AG10803 (cell line): ENCODE measurements around the gene ACOXL.

ENCODE experiments used
- DNase-seq: peaks from one replicate; pipeline ENCODE4 v3.0.0; 2010; ENCODE audit warnings: low read depth
- H3K4me3 ChIP-seq: 2 replicates; pipeline ENCODE4 v1.5.1; 2011; ENCODE audit warnings: mild to moderate bottlenecking, low read length, control low read depth
- CTCF ChIP-seq: conservative IDR thresholded peaks from 2 replicates; pipeline ENCODE4 v1.5.1; 2011; ENCODE audit warnings: mild to moderate bottlenecking, low read length, control low read depth, inconsistent platforms

ACOXL gene

GRCh38 chr2:111148925-111149324 lies 416.6 kb downstream of the ACOXL start:
- TF ChIP-seq CTCF, result no peak
- no peak for DNase-seq
- H3K4me3 ChIP-seq, result no peak overlapping the region

GRCh38 chr2:111149882-111150455 lies 417.6 kb downstream of the ACOXL start:
- no peak for TF ChIP-seq CTCF
- DNase-seq, result no peak
- no peak overlapping the region for H3K4me3 ChIP-seq

- no peak for TF ChIP-seq CTCF
- no peak overlapping the region for H3K4me3 ChIP-seq
- DNase-seq, result no peak
These were observed 422.4 kb downstream of the ACOXL start for GRCh38 chr2:111154758-111155157.

GRCh38 chr2:111155610-111156009 lies 423.2 kb downstream of the ACOXL start:
- TF ChIP-seq CTCF, result no peak
- no peak overlapping the region for H3K4me3 ChIP-seq
- DNase-seq, result no peak

- no peak overlapping the region for H3K4me3 ChIP-seq
- no peak for DNase-seq
- TF ChIP-seq CTCF, result no peak
These were observed 424.2 kb downstream of the ACOXL start for GRCh38 chr2:111156529-111156928.

- no peak for TF ChIP-seq CTCF
- no peak for DNase-seq
- H3K4me3 ChIP-seq, result no peak overlapping the region
These were observed 424.8 kb downstream of the ACOXL start for GRCh38 chr2:111157071-111157661.

- DNase-seq, result no peak
- TF ChIP-seq CTCF, result no peak
- no peak overlapping the region for H3K4me3 ChIP-seq
These were observed 425.4 kb downstream of the ACOXL start for GRCh38 chr2:111157798-111158197.
